ENCODE results near the gene RUSC2.

GRCh38 chr9:35476596-35476995 is 13.3 kb upstream of the RUSC2 start:
- no peak for TF ChIP-seq CTCF (conservative IDR thresholded peaks at IDR 0.05; ENCODE audit: low read depth, low read length)
- TF ChIP-seq POLR2A (IDR thresholded peaks at IDR 0.05; ENCODE audit: low read depth, low read length), result no peak

All from IMR-90 (cell line).